Measurements from ENCODE around the gene CCDC102A.

DNA sequence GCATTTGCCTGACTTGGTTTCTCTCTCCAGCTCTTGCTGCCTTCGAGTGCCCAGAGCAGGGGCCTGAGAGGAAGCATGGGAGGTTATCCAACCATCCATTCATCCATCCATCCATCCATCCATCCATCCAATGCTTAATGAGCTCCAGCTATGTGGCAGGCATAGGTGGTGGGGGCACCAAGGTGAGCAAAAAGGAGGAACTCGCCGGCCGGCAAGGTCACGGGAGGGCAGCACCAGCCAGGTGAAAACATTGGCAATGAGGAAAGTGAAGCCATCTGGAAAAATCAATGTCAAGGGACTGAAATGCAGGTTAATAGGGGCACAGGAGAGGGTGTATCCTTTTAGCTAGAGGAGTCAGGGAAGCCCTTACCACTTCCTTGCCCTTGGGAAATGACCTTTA, 31.9 kb downstream of the CCDC102A start:
- TF ChIP-seq, protein P1, sequence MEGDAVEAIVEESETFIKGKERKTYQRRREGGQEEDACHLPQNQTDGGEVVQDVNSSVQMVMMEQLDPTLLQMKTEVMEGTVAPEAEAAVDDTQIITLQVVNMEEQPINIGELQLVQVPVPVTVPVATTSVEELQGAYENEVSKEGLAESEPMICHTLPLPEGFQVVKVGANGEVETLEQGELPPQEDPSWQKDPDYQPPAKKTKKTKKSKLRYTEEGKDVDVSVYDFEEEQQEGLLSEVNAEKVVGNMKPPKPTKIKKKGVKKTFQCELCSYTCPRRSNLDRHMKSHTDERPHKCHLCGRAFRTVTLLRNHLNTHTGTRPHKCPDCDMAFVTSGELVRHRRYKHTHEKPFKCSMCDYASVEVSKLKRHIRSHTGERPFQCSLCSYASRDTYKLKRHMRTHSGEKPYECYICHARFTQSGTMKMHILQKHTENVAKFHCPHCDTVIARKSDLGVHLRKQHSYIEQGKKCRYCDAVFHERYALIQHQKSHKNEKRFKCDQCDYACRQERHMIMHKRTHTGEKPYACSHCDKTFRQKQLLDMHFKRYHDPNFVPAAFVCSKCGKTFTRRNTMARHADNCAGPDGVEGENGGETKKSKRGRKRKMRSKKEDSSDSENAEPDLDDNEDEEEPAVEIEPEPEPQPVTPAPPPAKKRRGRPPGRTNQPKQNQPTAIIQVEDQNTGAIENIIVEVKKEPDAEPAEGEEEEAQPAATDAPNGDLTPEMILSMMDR (IDR thresholded peaks at IDR 0.05) = no peak
- TF ChIP-seq POLR2A (IDR thresholded peaks at IDR 0.05) = no peak
